HepG2 (cell line): ENCODE measurements around the gene BATF2. TPM values are rescaled to one million over a fixed set of nuclear protein-coding genes. Genes with fewer than 3 reads are reported as not detected.

ENCODE experiments used
- ATAC-seq: fragments of 200-7000 bp; cut with Tn5 transposase; 3 replicates; pipeline ENCODE4 v1.9.1; 2020; ENCODE audit warnings: mild to moderate bottlenecking, moderate library complexity
- BruUV-seq: library from RNA; stranded (reverse); fragments of 400-500 nt; replicated peaks from 2 replicates; lab custom pipeline; 2021; lab: Mats Ljungman, UMichigan
- CTCF ChIA-PET: fragments of 300-600 bp; formaldehyde crosslinking; extraction: SDS; loops from one replicate; lab custom pipeline; 2021; ENCODE audit warnings: low total read pairs, inconsistent platforms, low intra/inter-chr PET ratio; lab: Yijun Ruan, JAX
- POLR2A ChIA-PET: fragments of 350-600 bp; sonication (Branson Sonifier 250); formaldehyde crosslinking; loops from one replicate; lab custom pipeline; 2020; ENCODE audit warnings: antibody characterized with exemption, inconsistent platforms; lab: Yijun Ruan, JAX
- DNase-seq: peaks from one replicate; pipeline ENCODE4 v3.0.0-alpha.2; 2015; ENCODE audit warnings: low spot score
- FAIRE-seq: peaks from 3 replicates; lab custom pipeline; 2011; peaks lifted over from hg19 to GRCh38; lab: Jason Lieb, UNC
- H2AFZ ChIP-seq: one replicate; pipeline ENCODE4 v1.6.1; 2011; ENCODE audit warnings: low read length, inconsistent platforms
- H3K27ac ChIP-seq: fragments of 300-600 bp; 3 replicates; pipeline ENCODE4 v1.8.0; 2011; ENCODE audit warnings: mixed run types, mild to moderate bottlenecking, mixed read lengths, low read length, inconsistent platforms; ENCODE audit not compliant: insufficient read depth; ENCODE audit errors: extremely low read length
- H3K27me3 ChIP-seq, 2 experiments: fragments of 200-600 bp in 1 of 2; 2 replicates in 1 of 2; 3 replicates in 1 of 2; pipeline versions ENCODE4 v1.6.0 to v1.8.0; 2011; ENCODE audit warnings: low read length in 2 of 2, mild to moderate bottlenecking in 2 of 2, moderate library complexity in 2 of 2, inconsistent platforms in 1 of 2; ENCODE audit not compliant: insufficient read depth in 2 of 2, control insufficient read depth in 1 of 2
- H3K36me3 ChIP-seq, 2 experiments: fragments of 200-600 bp in 1 of 2; replicated peaks in 1 of 2; 2 replicates in 1 of 2; 3 replicates in 1 of 2; pipeline versions ENCODE4 v1.5.1 to v1.8.0; 2011; ENCODE audit warnings: low read length in 2 of 2, inconsistent platforms in 1 of 2; ENCODE audit not compliant: insufficient read depth in 2 of 2, control insufficient read depth in 1 of 2
- H3K4me1 ChIP-seq: 2 replicates; pipeline ENCODE4 v1.5.1; 2012; ENCODE audit warnings: low read length, inconsistent platforms; ENCODE audit not compliant: insufficient read depth
- H3K4me2 ChIP-seq: 2 replicates; pipeline ENCODE4 v1.6.0; 2011; ENCODE audit warnings: low read depth, low read length, inconsistent platforms
- H3K4me3 ChIP-seq, 3 experiments: fragments of 200-600 bp in 1 of 3; sonication (generic), shearing (Covaris generic) in 1 of 3; replicated peaks in 1 of 3; 2 replicates each; pipeline ENCODE4 v1.5.1; 2011 to 2016; ENCODE audit warnings: low read length in 3 of 3, inconsistent platforms in 2 of 3, low read depth in 2 of 3, mild to moderate bottlenecking in 2 of 3, control low read depth in 1 of 3, mixed read lengths in 1 of 3; ENCODE audit not compliant: insufficient read depth in 1 of 3
- H3K79me2 ChIP-seq: one replicate; pipeline ENCODE4 v1.6.1; 2011; ENCODE audit warnings: low read length, inconsistent platforms; ENCODE audit not compliant: insufficient read depth
- H3K9ac ChIP-seq: 2 replicates; pipeline ENCODE4 v1.6.0; 2011; ENCODE audit warnings: mild to moderate bottlenecking, low read depth, low read length, inconsistent platforms; ENCODE audit not compliant: insufficient read depth
- H3K9me3 ChIP-seq: 2 replicates; pipeline ENCODE4 v1.5.1; 2012; ENCODE audit warnings: mild to moderate bottlenecking, low read length
- H4K20me1 ChIP-seq: 2 replicates; pipeline ENCODE4 v1.6.0; 2011; ENCODE audit warnings: inconsistent platforms, mild to moderate bottlenecking, low read length, moderate library complexity; ENCODE audit not compliant: insufficient read depth
- AKAP8 ChIP-seq: sonication (generic); formaldehyde crosslinking; IDR thresholded peaks from 2 replicates; pipeline ENCODE4 v1.5.1; 2020; ENCODE audit warnings: mild to moderate bottlenecking, missing genetic modification reagents
- CBFB ChIP-seq: sonication (generic); formaldehyde crosslinking; IDR thresholded peaks from 2 replicates; pipeline ENCODE4 v1.4.0; 2020; ENCODE audit warnings: missing genetic modification reagents
- EP300 ChIP-seq, 3 experiments: sonication (generic) in 1 of 3; formaldehyde crosslinking in 1 of 3; IDR thresholded peaks; 2 replicates each; pipeline versions ENCODE4 v1.5.1 to v1.6.1; 2011 to 2020; ENCODE audit warnings: low read depth in 2 of 3, low read length in 2 of 3, borderline replicate concordance in 1 of 3, improper control_type of control experiment in 1 of 3, mild to moderate bottlenecking in 1 of 3, missing genetic modification reagents in 1 of 3, moderate library complexity in 1 of 3
- GPN1 ChIP-seq: sonication (generic); formaldehyde crosslinking; IDR thresholded peaks from 2 replicates; pipeline ENCODE4 v1.5.1; 2020; ENCODE audit warnings: missing genetic modification reagents, borderline replicate concordance
- KMT2B ChIP-seq: IDR thresholded peaks from 2 replicates; pipeline ENCODE4 v1.6.1; 2016; ENCODE audit warnings: missing genetic modification reagents, missing compliant biosample characterization
- MAZ ChIP-seq, 2 experiments: sonication (generic) in 1 of 2; formaldehyde crosslinking in 1 of 2; IDR thresholded peaks; 2 replicates each; pipeline versions ENCODE4 v1.5.0 to v1.6.1; 2012 to 2020; ENCODE audit warnings: low read depth in 2 of 2, mild to moderate bottlenecking in 2 of 2, borderline replicate concordance in 1 of 2, improper control_type of control experiment in 1 of 2, low read length in 1 of 2, missing genetic modification reagents in 1 of 2, moderate library complexity in 1 of 2
- RFX3 ChIP-seq: IDR thresholded peaks from 2 replicates; pipeline ENCODE4 v1.6.1; 2016; ENCODE audit warnings: missing biosample characterization, missing genetic modification reagents
- SATB2 ChIP-seq: sonication (generic); formaldehyde crosslinking; IDR thresholded peaks from 2 replicates; pipeline ENCODE4 v1.5.0; 2020; ENCODE audit warnings: missing genetic modification reagents
- YEATS4 ChIP-seq: sonication (generic); formaldehyde crosslinking; IDR thresholded peaks from 2 replicates; pipeline ENCODE4 v1.4.0; 2020; ENCODE audit warnings: missing genetic modification reagents, borderline replicate concordance
- ZBTB37 ChIP-seq: sonication (generic); formaldehyde crosslinking; IDR thresholded peaks from 2 replicates; pipeline ENCODE4 v1.4.0; 2020; ENCODE audit warnings: mild to moderate bottlenecking, missing genetic modification reagents
- ZNF143 ChIP-seq: sonication (generic); formaldehyde crosslinking; IDR thresholded peaks from 2 replicates; pipeline ENCODE4 v1.4.0; 2020; ENCODE audit warnings: missing genetic modification reagents
- ZNF24 ChIP-seq: fragments of 450-650 bp; IDR thresholded peaks from 2 replicates; pipeline ENCODE4 v1.6.1; 2017; ENCODE audit warnings: antibody characterized with exemption, mild to moderate bottlenecking
- ZNF264 ChIP-seq: sonication (generic); formaldehyde crosslinking; IDR thresholded peaks from 2 replicates; pipeline ENCODE4 v1.4.0; 2020; ENCODE audit warnings: missing genetic modification reagents
- ZNF367 ChIP-seq: sonication (generic); formaldehyde crosslinking; IDR thresholded peaks from 2 replicates; pipeline ENCODE4 v1.4.0; 2020; ENCODE audit warnings: missing genetic modification reagents, borderline replicate concordance
- ZNF598 ChIP-seq: sonication (generic); formaldehyde crosslinking; IDR thresholded peaks from 2 replicates; pipeline ENCODE4 v1.5.1; 2020; ENCODE audit warnings: mild to moderate bottlenecking, missing genetic modification reagents, borderline replicate concordance
- ZNF615 ChIP-seq: sonication (generic); formaldehyde crosslinking; IDR thresholded peaks from 2 replicates; pipeline ENCODE4 v1.5.0; 2020; ENCODE audit warnings: mild to moderate bottlenecking, missing genetic modification reagents, borderline replicate concordance
- ZSCAN31 ChIP-seq: sonication (generic); formaldehyde crosslinking; IDR thresholded peaks from 2 replicates; pipeline ENCODE4 v1.5.0; 2020; ENCODE audit warnings: low read depth, mild to moderate bottlenecking, missing genetic modification reagents
- WGBS: methylation state at CpG from one replicate; pipeline ENCODE4 v1.1.6; 2017; ENCODE audit warnings: low lambda C conversion rate; 5-methylcytosine and 5-hydroxymethylcytosine counted together
- in situ Hi-C: cut with HindIII; loops from 2 replicates; pipeline ENCODE4 v1.10.0; 2017; ENCODE audit warnings: low pct_unique_long_range_greater_than_20kb; ENCODE audit not compliant: extremely low pct_ligation_motif_present
- intact Hi-C: fragments of 100-400 bp; cut with micrococcal nuclease; formaldehyde crosslinking; loops from one replicate; pipeline ENCODE4 v1.10.0; 2022; ENCODE audit not compliant: unreplicated experiment
- polyA plus RNA-seq, 8 experiments: library from polyadenylated mRNA; depleted of rRNA in 3 of 8; stranded (reverse) in 7 of 8; unstranded in 1 of 8; fragments of >200 nt; fragmentation: Illumina TruSeq in 4 of 8; extraction: Trizol in 4 of 8; gene quantifications; 2 replicates each; pipeline versions ENCODE4 v1.2.1 to v1.2.3, GENCODE V29; 2011 to 2016; ENCODE audit warnings: low read depth in 4 of 8, missing spikeins in 1 of 8, mixed read lengths in 1 of 8; ENCODE audit not compliant: insufficient read depth in 1 of 8
- total RNA-seq, 5 experiments: library from RNA; depleted of rRNA; stranded (reverse); fragments of >200 nt; fragmentation: Illumina TruSeq; extraction: Trizol; gene quantifications; 2 replicates each; pipeline ENCODE4 v1.2.3, GENCODE V29; 2016; ENCODE audit warnings: low read depth in 1 of 5
- TF ChIP-seq, protein P1 (sequence below), 2 experiments: sonication (generic) in 1 of 2; formaldehyde crosslinking in 1 of 2; IDR thresholded peaks; 2 replicates each; pipeline versions ENCODE4 v1.5.1 to v1.6.1; 2011 to 2020; ENCODE audit warnings: borderline replicate concordance in 1 of 2, low read depth in 1 of 2, low read length in 1 of 2, mild to moderate bottlenecking in 1 of 2, missing genetic modification reagents in 1 of 2, moderate library complexity in 1 of 2

Gene BATF2
- total and polyA plus RNA-seq, 2 of the 13 experiments (the other 11 are each of a cell fraction or from before 2014, with no cell fraction given): 2.8 to 3.9 TPM

DNA sequence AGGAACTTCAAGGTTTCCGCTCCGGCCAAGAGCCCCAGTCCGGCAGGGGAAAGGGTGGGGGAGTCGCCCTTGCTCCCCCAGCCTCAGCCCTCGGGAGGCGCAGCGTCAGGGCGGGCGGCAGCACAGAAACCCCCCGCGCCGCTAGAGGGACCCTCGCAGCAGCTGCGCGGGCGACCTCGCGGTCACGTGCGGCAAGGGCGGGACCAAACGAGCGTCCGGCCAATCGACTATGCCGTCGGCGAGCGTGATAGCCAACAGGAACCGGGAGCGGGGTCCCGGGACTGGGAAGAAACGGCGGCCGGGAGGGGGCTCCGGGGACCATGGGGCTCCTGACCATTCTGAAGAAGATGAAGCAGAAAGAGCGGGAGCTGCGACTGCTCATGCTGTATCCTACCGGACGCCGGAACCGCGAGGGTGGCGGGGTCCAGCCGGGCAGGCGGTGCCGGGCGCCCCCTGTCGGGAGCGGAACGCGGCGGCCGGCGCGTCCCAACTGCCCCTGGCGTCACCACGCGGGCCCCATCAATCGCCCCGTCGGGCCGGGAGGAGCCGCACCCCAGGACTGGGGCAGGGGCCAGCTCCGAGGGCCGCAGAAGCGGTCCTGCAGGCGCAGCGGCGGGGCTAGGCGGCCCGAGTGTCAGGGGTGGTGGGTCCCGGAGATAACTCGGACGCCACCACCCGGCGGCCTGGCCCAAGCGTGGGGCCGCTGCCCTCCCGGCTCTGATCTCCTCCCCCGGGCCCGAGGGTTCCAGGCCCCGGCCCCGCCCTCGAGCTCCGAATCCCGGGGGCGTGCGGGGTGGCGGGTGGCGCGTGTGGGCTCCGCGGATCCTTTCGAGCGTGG is 17.3 kb upstream of the BATF2 start, which contains the start of gene ARL2:
ARL2 (plus strand) TSS at position 273 of the 838 bp plus-strand sequence; CDS start at position 321, 48 bp downstream.
- no peaks in the 10 kb centered on the region for H3K9me3 ChIP-seq
- H3K27ac ChIP-seq: peak within 1 kb of the TSS; percentile 72
- ChIA-PET CTCF (interaction anchor here (1.1 to 1.9 kb wide), 10 partner anchors 12 to 167 kb away, joined by 3 to 9 read pairs (median 4); partner anchors contain the start of genes BATF2, SNX15 and ZNHIT2), POLR2A (interaction anchor here (0.6 to 3.2 kb wide), 23 partner anchors 10 to 235 kb away, joined by 3 to 42 read pairs (median 5); partner anchors contain the start of genes BATF2, CAPN1, FAU and GPHA2)
- H3K27me3 ChIP-seq: no peaks in the 10 kb centered on the region
- in situ Hi-C loops (no loop called here), intact Hi-C loops (loop anchor here (1.0 to 2.0 kb wide), 3 partner anchors 55 to 167 kb away; no protein-coding TSS in a partner anchor)
- peak within 1 kb of the TSS; percentile 80 for H3K4me2 ChIP-seq
- H3K36me3 ChIP-seq: no peaks in the 10 kb centered on the region
- ATAC-seq (peak; percentile 88), DNase-seq (peak; percentile 88), FAIRE-seq (peak; percentile 66)
- H4K20me1 ChIP-seq: no peaks in the 10 kb centered on the region
- no peak within 1 kb of the TSS for H2AFZ ChIP-seq
- peak within 1 kb of the TSS; percentile 77 to 81 (median 80) for H3K4me3 ChIP-seq
- no peaks in the 10 kb centered on the region for H3K79me2 ChIP-seq
- 0% methylated on average over 2 of the region's 96 CpGs for WGBS
- peaks cover 34% of the 10 kb centered on the region for H3K4me1 ChIP-seq
- peak within 1 kb of the TSS; percentile 68 for H3K9ac ChIP-seq
- BruUV-seq: TSS peak; percentile 73
- peak; percentile 63; the same call in 1 of the 2 replicates for TF ChIP-seq ZSCAN31 (CRISPR knock-in tag)
- TF ChIP-seq ZNF264 (CRISPR knock-in tag): no peak
- no peak for TF ChIP-seq ZNF367 (CRISPR knock-in tag)
- TF ChIP-seq EP300 (IDR thresholded peaks at IDR 0.05; ENCODE audit: low read depth in 2 of 2, low read length in 2 of 2): no peak
- TF ChIP-seq EP300 (CRISPR knock-in tag; IDR thresholded peaks at IDR 0.05; ENCODE audit: borderline replicate concordance): no peak
- TF ChIP-seq ZNF143: peak; percentile 59; the same call in 1 of the 2 replicates
- no peak for TF ChIP-seq ZNF24
- 0 out of 2 replicates have a peak, but pooled peaks have one; percentile 12 for TF ChIP-seq AKAP8 (CRISPR knock-in tag)
- TF ChIP-seq RFX3 (CRISPR knock-in tag): no peak
- TF ChIP-seq, protein P1, sequence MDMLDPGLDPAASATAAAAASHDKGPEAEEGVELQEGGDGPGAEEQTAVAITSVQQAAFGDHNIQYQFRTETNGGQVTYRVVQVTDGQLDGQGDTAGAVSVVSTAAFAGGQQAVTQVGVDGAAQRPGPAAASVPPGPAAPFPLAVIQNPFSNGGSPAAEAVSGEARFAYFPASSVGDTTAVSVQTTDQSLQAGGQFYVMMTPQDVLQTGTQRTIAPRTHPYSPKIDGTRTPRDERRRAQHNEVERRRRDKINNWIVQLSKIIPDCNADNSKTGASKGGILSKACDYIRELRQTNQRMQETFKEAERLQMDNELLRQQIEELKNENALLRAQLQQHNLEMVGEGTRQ (IDR thresholded peaks at IDR 0.05; ENCODE audit: low read depth, low read length): peak; percentile 87
- TF ChIP-seq, protein P1 (CRISPR knock-in tag; IDR thresholded peaks at IDR 0.05; ENCODE audit: borderline replicate concordance): peak; percentile 99
- TF ChIP-seq MAZ (IDR thresholded peaks at IDR 0.05; ENCODE audit: borderline replicate concordance, low read depth, low read length): 0 out of 2 replicates have a peak, but pooled peaks have one; percentile 6
- TF ChIP-seq MAZ (CRISPR knock-in tag; IDR thresholded peaks at IDR 0.05; ENCODE audit: low read depth): no peak
- 0 out of 2 replicates have a peak, but pooled peaks have one; percentile 50 for TF ChIP-seq SATB2 (CRISPR knock-in tag)
- peak; percentile 92 for TF ChIP-seq YEATS4 (CRISPR knock-in tag)
- TF ChIP-seq ZNF598 (CRISPR knock-in tag): no peak
- TF ChIP-seq GPN1: no peak
- TF ChIP-seq ZBTB37 (CRISPR knock-in tag): no peak
- no peak for TF ChIP-seq ZNF615 (CRISPR knock-in tag)
- TF ChIP-seq CBFB (CRISPR knock-in tag): 0 out of 2 replicates have a peak, but pooled peaks have one; percentile 10
- no peak; the same call in 1 of the 2 replicates for TF ChIP-seq KMT2B (CRISPR knock-in tag)
